NCI-H1105 (cell line): ENCODE measurements around the gene ESPNL.

Experiments
- DNase-seq: peaks from one replicate; lab custom pipeline; 2025; lab: John Stamatoyannopoulos, UW

The ESPNL gene

DNA sequence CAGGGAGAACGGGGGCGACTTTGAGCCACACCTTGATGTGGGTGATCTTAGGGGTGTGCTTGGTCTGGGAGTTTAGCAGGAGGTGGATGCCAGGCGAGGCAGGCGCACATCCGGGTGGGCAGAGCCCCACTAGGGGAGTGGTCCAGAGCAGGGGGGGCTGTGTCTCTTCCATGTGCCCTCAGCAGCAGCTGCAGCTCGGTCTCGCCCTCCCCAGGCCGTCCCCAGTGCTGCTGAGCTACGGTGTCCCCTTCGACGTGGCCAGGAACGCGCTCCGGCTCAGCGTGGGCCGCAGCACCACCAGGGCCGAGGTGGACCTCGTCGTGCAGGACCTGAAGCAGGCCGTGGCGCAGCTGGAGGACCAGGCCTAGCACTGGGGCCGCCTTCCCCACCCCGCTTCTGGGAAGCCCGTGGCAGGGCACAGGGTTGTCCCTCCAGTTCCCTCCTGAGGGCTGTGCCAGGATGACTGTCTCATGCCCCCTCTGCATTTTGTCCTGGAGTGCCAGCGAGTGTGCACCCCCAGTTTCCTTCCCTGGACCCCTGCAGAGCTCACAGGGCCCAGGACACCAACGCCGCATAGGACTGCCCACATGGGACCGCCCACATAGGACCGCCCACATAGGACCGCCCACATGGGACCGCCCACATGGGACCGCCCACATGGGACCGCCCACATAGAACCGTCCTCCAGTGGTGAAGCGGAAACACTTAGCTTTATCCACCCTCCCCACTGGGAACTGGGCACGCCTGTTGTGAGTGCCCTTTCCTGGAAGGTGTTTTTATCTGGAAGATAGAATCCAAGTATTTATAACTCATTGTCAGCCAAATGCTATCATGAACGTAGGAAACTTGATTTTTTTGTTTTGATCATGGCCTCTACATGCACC is 1.9 kb upstream of the ESPNL start:
- DNase-seq, result no peak

DNA sequence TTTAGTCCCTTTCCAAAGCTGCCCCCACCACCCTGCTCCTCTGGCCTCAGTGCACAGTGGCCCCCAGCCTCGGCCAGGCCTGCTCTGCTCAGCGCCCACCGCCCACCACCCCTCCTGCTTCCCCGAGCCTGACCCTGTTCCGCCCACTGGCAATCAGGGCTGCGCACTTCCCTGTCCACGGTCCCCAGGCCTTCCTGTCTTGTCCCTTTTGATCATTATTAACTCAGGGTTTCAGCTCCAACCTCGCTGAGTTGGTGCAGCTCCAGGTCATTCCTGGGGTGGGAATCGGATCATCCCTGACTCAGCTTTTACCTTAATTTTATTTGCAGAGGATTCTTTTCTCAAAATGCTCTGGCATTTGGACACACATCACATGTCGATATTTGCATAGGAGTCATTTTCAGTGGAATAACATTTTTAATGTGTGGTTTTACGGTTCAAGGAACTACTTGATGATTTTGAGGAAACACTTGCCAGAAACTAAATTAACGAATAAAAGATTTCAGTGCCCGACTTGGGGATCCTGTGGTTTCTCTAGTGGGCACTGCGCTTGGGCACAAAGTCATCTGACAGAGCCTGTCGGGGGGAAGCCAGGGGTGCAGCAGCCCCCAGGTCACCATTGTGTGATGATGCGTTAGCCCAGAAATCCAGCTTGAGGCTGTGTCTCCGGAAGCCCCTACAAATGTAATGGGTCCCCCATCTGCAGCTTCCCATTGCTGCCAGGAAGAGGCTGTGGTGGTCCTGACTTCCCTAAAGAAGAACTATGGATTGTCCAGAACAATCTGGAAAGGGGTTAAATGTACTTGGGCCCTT is 1.0 kb upstream of the ESPNL start:
- DNase-seq, result no peak

DNA sequence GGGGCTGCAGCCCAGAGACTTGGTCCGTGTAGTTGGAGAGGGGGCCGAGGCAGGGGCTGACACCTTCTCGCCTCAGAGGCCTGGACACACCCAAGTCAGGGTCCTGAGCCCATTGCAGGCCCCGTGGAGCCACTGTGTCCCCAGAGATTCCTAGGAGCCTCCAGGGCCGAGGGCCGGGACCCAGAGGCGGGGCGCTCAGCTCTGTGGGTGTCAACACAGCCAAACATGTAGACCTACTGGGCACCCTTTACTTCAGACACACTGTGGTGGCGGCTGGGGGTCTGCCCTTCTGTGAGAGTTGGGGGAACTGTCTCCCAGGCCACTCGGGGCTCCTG is 459 bp upstream of the ESPNL start:
- no peak for DNase-seq

DNA sequence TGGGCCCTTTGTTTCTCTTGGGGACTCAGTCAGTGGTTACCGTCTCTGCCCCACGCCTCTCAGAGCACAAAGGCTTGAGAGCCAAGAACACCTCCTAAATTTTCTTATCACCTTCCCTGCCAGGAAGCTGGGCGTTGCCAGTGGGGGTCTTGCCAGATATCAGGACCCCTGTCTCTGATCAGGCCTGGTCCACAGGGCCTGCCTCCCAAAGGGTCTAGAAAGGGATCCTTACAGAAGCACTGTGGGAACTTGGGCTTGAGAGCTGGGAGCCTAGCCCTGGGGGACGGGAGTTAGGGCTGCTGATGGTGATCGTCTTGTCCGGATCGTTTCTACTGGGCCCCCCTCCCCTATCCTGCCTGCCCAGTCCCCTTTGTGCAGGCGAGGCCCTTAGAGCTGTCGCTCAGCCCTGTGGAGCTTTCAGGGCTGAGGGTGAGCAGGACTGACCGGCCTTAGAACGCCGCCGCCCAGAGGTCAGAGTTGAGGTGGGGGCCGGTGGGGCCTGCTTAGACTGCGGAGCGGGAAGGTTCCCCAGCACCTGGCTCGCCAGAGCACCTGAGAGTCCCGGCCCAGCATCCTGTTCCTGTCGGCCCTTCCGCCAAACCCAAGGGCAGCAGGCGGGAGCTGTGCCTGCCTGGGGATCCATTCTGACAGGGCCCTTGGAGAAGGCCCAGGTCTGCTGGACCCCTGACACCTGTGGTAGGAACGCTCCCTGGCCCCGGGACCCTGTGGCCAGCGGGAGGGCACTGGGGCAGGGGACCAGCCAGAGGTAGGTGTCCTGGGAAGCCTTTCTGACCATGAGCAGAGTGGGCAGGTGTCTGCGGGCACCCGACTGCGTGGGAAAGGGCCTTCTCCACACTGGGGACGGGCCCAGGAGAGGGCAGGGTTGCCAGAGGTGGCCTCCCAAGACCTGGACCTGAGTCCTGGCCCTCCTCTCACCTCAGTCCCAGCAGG is 956 bp downstream of the ESPNL start:
- DNase-seq, result no peak

DNA sequence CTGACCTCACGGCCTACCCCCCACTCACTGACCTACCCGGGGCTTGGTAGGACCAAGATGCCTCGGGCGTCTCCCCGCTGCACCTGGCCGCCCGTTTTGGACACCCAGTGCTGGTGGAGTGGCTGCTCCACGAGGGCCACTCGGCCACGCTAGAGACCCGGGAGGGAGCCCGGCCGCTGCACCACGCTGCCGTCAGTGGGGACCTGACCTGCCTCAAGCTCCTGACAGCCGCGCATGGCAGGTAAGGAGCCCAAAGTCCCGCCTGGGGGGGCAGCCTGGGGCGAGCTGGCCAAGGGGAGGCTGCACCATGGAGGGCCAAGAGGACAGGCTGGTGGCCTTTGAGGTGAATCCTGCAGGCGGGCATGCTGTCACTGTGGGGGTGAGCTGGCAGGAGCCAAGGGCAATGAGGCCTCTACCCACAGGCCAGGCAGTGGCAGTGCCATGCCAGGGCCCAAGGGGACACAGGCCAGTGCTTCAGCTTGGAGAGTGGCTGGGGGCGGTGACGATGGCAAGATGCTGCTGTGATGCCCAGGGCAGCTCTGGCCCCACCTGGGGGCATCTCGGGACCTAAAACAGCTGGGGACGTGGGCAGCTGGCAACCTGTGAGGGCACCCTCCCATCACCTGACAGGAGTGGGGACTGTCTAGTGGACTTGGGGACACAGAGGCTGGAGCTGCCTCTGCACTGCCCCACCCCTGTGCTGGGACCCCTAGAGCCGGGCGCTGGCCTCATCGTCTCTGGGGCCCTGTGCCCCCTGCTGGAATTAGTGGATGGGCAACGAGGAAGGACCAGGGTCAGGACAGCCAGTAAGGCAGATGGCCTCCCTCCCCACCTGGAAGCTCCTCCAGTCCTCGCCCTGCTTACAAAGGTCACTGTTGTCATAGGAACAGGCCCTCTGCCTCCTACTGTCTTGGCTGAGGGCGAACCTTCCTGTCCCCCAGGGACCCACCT is 2.0 kb downstream of the ESPNL start:
- no peak for DNase-seq

DNA sequence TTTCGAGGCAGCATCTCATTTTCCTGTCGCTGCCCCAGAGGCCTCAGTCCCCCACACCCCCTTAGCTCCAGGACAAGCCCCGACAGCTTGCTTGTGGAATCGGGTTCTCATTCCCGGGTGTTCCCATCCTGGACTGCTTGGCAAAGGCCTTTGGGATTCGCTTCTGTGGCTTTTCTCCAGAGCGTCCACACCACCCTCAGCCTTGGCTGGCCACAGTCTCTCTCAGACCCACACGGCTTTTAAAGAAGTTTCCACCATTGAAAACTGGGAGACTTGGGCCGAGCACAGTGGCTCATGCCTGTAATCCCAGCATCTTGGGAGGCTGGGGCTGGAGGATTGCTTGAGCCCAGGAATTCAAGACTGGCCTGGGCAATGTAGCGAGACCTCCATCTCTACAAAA is 2.7 kb downstream of the ESPNL start:
- no peak for DNase-seq

DNA sequence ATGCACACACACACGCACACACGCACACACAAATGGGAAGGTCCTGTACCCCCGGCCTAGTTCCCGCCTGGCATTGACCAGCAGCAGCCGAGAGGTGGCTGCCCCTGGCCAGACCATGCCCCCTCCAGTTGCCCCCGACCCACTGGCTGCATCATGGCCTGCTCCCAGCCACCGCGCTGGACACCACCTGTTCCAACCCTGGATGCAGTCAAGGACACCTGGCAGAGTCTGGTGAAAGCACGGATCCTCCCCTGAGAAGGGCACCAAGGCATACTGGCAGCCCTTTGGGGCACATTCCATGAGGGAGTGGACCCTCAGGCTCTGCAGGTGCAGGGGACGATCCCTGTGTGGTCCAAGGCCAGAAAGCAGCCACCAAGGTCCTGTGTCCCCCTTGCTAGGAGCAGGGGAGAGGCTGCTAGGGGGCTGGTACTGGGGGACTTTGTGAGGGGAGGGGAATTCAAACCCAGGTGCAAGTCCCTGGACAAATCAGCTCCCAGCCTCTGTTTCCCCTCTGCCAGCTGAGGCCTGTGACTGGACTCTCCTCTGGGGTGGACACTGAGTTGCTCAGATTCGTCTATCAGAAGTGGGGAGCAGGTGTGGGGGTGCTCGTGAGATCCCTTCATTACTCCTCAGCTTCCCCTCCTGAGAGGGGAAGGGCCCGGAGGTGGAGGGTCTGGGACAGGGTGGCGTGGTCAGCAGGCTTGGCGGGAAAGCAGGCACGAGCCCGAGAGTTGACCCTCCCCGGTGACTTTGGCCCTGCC is 3.5 kb downstream of the ESPNL start:
- DNase-seq, result no peak

DNA sequence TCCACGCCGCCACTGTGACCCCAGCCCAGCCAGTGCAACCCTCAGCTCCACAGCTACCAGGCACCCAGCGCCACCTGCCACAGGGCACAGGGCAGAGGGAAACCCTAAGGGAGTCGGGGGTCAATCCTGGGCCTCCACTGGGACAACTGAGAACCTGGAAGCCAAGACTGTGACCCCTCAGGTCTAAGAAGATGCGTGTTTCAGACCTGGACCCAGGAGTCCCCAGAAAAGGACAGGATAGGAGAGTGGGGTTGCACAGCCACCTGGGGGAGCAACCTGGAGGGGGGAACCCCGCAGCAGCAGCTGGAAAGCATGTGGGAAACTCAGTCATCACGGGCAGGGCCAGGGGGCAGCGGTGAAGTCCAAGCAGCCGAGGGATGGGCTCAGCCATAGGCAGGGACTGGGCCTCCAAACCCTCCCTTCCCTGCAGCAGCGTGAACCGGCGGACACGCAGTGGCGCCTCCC is 4.1 kb downstream of the ESPNL start:
- no peak for DNase-seq

DNA sequence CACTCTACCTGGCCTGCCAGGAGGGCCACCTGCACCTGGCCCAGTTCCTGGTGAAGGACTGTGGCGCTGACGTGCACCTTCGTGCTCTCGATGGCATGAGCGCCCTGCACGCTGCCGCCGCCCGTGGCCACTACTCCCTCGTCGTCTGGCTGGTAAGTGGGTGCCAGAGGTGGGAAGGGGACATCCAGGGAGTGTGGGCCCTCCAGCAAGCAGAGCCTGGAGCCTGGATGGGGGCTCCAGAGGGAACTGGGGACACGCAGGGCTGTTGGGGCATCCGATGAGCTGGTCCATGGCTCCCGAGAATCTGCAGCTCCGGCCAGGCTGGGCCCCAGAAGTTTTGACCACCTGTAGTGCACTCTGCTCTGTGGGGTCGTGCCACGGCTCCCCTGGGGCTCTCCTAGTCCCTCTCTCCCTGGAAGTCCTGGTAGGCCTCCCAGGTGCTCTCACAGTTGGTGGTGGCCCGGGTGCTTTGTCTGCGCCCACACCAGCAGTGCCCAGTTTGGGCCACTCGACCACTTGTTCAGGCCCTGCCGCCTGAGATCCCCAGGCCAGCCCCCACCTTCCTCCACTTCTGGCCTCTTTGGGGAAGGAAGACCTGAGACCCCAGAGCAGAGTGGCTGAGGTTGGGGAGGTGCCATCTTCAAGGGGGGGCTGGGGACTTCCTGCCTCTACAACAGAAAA is 4.7 kb downstream of the ESPNL start:
- no peak for DNase-seq

DNA sequence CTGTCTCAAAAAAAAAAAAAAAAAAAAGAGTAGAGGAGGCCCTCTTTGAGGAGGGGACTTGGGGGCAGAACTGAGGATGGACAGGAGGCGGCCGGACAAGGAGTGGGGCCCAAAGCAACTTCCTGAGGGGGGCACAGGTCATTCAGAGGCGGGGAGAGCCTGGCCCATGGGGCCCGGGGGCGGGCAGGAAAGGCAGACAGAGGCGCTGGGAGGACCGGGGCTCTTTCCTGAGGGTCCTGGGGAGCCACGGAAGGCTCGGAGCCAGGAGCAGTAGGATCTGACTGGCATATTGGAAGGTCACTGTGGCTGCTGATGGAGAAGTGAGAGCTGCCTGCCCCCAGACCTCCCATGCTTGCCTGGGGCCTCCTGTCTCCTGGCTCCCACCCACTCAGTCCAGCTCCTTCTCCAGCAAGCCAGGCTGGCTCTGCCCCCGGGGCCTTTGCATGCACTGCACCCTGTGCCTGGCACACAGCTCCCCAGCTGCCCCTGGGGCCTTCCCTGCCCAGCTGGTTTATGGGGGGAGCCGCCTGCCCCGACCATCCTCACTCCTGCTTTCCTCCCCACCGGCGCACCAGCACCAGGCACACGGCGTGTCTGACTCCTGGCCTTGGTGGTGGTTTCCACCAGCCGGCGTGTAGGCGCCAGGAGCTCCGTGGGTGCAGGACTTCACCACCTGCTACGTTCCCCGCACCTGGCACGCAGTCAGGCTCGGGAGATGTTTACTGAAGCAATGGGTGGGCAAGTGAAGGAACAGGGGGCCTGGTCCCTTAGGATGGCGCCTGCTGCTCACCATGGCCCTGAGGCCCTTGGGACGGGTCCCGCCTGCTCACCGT is 5.6 kb downstream of the ESPNL start:
- no peak for DNase-seq

DNA sequence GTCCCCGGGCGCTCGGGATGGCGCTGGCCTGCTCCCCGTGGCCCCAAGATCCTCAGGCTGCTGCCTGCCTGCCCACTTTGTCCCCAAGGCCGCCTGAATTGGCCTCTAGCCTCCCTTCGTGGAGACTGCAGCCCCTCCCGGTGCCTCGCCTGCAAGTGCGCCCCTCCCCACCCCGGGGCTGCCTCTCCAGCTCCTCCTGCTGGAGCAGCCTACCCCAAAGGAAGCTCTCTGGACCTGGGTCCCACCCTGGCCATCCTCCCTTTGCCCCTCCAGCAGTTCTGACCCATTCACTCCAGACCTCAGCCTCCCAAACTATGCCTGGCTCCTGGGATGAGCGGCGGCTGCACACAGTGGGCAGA is 6.2 kb downstream of the ESPNL start:
- DNase-seq, result no peak

DNA sequence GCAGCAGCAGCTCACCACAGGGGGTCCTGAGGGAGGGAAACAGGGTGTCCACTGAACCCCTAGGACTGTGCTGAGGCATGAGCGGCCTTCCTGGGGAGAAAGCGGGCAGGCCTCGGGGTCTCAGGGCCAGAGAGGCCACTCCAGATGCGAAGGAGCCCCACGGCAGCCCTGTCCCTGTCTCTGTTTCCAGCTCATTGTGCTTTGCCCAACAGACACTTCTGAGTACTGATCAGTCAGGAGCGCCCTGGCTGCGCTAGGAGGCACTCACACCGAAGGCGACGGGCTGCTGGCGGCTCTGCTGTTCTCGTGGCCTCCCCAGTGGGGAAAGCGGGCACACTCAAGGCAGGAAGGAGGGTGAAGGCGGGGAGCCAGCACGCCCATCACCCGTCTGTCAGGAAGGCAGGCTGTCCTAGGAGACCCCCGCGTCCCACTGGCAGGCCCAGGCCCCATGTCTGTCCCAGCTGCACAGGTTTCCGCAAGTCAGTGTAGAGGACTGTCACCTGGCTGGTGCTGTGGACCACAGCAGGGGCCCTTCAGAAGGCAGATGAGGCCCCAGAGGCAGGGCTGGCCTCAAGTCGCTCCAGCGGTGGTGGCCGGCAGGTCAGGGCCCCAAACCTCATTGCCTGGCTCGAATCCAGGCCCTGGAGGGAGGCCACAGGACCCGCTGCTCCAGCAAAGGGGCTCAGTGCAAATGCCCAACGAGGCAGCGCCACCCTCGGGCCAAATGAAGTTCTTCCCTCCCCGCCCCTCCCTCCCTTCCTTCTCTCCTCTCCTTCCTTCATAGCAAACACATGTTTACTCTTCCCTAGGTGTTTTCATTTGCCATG is 6.8 kb downstream of the ESPNL start:
- DNase-seq, result no peak

DNA sequence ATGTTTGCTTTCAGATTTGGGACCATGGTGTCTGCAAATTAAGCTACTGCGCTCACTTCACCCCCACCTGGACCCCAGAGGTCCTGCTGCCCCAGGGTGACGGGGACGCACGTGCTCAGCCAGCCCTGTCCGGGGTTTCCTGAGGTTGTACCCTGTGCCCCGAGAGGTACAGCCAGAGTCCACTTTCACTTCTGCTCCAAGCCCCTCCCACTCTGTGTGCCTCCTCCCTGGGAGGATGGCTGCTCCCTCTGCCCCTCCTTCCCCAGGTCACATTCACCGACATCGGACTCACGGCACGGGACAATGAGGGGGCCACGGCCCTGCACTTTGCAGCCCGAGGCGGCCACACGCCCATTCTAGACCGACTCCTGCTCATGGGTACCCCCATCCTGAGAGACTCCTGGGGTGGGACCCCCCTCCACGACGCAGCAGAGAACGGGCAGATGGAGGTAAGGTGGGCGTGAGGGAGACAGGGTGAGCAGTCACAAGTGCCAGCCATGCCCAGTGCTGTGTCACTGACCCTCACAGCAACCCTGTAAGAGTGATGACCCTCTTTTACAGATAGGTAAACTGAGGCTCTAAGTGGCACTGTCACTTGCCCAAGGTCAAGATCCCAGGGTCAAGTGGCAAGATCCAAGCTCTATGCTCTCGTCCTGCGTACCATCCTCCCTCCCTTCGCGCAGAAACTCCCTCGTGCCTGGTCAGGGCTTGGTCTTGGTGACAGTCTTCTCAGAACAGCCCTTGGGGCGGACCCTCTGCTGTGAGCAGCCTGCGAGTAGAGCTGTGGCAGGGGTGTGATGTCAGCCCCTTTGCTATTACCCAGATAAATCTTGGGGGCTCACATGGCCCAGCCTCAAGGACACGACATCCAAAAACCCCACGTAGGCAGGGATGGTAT is 7.6 kb downstream of the ESPNL start:
- no peak for DNase-seq

DNA sequence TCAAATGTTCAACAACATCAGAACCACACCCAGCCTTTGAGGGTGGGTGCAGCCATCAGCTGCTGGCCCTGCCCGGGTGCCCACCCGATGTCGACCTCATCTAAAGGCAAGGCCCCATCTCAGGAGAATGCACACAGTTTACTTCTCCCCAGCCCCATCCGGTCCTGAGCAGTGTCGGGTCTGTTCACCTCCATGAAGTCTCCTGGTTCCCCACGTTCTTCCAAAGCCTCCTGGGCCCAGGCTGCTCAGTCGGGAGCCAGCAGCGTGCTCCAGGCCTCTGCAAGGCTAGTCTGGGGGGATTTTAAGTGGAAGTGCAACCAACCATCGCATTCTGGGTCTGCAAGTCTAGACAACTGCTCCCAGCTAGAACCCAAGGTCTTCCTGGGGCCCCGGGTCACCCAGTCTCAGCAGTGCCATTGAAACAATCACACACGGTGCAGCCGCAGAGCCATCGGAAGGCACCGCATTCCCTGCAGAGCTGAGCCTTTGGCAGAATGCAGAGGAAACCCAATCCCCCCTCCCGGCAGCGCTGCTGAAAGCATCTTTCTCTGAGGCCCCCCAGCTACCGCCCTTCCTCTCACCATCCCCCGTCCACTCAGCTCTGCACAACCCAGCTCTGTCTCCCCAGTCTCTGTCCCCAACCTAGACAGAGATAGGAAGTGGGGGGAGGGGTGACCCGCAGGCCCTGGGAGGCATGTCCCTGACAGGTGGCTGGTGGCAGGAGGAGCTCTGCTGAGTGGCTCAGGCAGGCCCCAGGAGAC is 8.5 kb downstream of the ESPNL start:
- peak; percentile 25 for DNase-seq

DNA sequence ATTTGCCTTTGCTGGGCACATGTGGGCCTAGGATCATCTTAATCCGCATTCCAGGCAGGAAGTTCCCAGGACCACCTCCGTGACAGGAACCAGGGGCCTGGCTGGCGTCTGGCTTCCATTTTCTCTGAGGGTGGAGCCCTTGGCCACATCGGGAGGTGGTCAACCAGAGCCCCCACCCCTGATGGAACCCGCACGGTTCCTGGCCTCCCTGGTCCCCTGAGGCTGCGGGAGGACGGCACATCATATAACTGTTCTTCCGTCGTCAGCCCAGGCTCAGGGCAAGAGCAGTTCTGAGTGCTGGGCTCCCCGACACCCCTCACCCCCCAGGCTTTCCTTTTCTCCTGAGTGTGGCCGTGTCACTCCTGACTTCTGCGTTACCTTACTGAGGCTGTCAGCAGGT is 13.5 kb downstream of the ESPNL start:
- DNase-seq, result no peak

DNA sequence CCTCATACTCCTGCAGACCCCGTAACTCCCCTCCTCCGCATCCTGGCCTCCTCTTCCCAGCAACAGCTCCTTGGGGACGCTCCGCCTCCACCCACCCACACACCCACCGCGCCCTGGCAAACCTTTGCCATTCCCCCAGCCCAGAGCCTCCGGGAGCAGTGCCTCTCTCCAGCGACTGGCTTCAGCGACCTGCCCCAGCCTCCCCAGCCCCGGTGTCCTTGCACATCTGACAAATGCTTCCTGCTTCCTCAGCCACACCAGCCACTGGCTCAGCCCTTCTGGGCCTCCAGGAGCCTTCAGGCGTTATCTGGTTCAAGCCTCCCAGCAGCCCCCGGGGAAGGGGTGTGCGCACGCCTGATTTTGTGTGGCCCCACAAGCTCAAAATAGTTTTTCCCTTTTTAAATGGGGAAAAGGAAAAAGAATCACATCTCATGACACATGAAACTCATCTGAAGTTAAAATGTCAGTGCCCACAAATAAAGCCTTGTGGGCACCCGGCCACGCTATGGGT is 14.2 kb downstream of the ESPNL start:
- no peak for DNase-seq
